HG03159 (cell line): Measurements from ENCODE around the gene PACS2.

Source experiments
- ATAC-seq: cut with Tn5 transposase; IDR thresholded peaks from one replicate; pipeline ENCODE4 v1.9.1; 2021; ENCODE audit warnings: mild to moderate bottlenecking, moderate library complexity; ENCODE audit not compliant: unreplicated experiment

PACS2 gene

GRCh38 chr14:105398044-105398725 lies 83.6 kb downstream of the PACS2 start, which contains the start of gene TEX22:
Gene TEX22, plus strand, starts transcription at chr14:105398538. Its CDS starts 803 bp downstream, at chr14:105399341.
- ATAC-seq = peak; percentile 80

- peak; percentile 43 for ATAC-seq
Observed at GRCh38 chr14:105398726-105399465, 84.3 kb downstream of the PACS2 start.

- no peak for ATAC-seq
Observed at GRCh38 chr14:105399466-105399775, 84.9 kb downstream of the PACS2 start.

- no peak for ATAC-seq
Observed at GRCh38 chr14:105400016-105400415, 85.5 kb downstream of the PACS2 start.

DNA sequence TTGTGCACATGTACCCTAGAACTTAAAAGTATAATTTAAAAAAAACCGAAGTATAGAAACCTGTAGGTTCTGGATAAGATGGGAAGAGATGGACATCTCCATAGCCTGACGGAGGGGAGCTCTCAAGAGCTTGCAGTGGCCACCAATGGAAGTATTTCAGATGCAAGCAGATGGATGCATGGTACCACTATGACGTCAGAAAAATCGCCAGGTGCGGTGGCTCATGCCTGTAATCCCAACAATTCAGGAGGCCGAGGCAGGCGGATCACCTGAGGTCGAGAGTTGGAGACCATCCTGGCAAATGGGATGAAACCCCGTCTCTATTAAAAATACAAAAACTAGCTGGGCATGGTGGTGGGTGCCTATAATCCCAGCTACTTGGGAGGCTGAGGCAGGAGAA lies 87.2 kb downstream of the PACS2 start:
- no peak for ATAC-seq

- no peak for ATAC-seq
Observed at GRCh38 chr14:105408592-105408991, 94.0 kb downstream of the PACS2 start.

DNA sequence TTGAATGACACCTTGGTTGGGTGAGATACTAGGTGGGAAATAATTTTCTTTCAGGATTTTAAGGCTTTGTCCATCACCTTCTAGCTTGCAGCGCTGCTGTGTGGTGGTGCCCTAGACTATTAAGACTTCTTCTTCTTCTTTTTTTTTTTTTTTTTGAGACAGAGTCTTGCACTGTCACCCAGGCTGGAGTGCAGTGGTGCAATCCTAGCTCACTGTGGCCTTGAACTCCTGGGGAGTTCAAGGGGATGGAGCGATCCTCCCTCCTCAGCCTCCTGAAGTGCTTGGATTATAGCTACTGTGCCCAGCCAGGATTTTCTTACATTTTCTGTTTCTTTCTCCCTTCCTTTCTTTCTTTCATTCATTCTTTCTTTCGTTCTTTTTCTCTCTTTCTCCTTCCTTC lies 94.8 kb downstream of the PACS2 start:
- no peak for ATAC-seq

DNA sequence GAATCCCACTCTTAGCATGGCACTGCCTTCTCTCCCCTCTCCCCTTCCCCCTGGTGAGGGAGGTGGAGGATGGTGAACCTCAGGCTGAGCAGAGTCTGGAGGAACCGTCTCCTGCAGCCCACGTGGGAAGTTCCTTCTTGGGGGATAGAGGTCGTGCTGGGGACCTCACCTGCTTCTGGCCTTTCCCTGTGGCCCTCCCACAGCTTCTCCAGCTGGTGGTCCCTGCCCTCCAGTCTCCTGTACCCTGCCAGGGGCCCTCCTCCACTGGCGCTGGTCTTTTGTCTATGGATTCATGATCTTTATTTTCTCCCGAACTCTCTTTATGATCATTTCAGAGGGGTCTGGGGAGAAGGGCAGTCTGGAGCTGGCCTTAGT lies 96.1 kb downstream of the PACS2 start:
- no peak for ATAC-seq

GRCh38 chr14:105411017-105411941 lies 96.7 kb downstream of the PACS2 start:
- no peak for ATAC-seq

- no peak for ATAC-seq
Observed at GRCh38 chr14:105411985-105412770, 97.6 kb downstream of the PACS2 start.

GRCh38 chr14:105412771-105413543 lies 98.4 kb downstream of the PACS2 start:
- no peak for ATAC-seq

DNA sequence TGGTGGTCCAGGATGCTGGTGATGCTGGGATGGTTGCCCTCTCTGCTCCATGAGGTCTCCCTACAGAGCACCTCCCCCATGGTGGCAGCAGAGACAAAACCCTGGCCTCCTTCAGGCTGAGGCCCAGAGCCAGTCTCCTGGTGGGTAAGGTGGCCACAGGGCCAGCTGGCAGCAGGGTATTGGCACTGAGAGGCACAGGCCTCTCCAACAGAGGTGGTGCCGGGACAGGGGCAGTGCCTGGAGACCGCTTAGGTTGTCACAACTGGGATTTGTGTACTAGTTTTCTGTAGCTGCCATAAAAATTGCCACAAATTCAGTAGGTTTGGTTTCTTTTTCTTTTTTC lies 99.0 kb downstream of the PACS2 start:
- no peak for ATAC-seq

DNA sequence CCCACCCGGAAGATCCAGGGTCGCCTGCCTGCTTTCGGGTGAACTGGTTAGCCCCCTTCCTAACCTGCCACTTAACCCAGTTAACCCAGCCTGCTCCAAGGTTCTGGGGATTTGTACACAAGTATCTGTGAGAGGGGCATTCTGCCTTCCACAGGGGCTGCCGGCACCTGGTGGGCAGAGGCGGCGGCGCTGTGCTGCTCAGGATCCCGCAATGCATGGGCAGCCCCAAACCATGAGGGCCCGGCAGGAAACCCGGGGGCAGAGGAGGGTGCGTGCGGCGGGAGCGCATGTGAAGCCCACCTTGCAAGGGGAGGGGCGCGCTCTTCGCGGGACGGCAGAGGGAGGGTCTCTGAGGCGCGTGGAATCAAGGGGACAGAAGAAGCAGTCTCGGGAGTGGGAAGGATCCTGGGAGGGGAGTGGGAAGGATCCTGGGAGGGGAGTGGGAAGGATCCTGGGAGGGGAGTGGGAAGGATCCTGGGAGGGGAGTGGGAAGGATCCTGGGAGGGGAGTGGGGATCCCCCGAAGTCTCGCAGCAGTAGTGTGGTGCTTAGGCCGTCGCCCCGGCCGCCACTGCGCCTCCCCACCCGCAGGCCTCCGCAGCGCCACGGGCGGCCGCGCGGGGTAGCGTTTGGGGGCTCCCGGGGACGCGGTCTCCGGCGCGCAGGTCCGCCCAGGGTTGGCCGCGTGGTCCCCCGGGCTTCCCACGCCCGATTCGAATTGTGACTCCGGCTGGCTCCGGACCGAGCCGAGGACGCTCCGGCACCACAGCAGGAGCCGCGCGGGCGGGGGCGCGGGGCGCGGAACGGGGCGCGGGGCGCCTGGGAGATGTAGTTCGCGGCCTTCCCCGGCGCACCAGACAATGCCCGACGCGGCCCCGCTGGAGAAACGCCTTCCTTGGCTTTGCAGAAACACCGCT lies 100.2 kb downstream of the PACS2 start:
- ATAC-seq = peak; percentile 74

DNA sequence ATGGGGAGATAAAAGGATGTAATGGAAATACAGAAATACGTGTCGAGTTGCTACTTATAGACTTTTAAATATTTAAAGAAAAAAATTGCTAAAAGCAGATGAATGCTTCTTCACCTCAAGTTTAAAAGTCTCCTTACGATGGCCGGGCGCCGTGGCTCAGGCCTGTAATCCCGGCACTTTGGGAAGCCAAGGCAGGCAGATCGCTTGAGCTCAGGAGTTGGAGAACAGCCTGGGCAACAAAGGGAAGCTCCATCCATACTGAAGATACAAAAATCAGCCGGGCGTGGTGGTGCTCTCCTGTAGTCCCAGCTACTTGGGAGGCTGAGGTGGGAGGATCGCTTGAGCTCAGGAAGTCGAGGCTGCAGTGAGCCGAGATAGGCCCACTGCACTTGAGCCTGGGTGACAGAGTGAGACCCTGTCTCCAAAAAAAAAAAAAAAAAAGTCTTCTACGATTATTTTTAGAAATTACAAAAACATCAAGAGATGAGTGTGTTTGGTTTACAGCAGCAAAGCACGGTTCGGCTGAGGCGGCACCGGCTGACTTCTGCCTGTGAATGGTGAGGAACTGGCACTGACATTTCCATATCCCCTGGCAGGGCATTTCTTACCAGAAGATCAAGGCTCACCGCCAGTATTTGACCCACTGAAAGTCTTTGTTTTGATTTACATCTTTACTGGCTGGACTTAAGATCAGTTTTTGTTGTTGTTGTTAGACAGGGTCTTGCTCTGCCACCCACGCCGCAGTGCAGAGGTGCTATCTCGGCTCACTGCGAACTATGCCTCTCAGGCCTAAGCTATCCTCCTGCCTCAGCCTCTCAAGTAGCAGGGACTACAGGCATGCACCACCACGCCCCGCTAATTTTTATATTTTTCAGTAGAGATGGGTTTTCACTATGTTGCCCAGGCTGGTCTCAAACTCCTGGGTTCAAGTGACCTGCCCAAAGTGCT lies 101.2 kb downstream of the PACS2 start:
- ATAC-seq = no peak

- ATAC-seq = no peak
Observed at GRCh38 chr14:105416671-105417070, 102.1 kb downstream of the PACS2 start.

DNA sequence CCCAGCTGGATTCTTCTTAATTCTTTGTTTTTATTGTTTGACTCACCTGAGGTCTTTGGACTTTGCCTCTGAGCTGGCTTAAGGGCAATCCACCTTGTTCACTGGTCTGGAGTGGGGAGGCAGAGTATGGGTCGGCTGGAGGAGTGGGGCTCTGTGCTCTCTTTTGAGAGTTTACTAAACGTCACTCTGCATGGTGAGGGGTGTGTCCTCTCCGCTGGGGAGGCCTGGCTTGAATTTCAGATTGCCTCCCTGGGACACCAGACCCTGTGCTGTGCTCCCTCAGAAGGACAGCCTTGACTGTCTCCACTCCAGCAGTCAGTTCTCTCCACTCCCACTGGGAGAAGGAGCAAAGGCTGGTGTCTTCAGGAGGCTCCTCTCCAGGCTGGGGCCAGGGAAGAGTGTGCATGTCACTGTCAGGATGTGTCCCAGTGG lies 103.2 kb downstream of the PACS2 start:
- ATAC-seq = no peak

GRCh38 chr14:105418269-105419194 lies 104.0 kb downstream of the PACS2 start:
- ATAC-seq = no peak
